ENCODE results near the gene ANO2.

The ANO2 gene

GRCh38 chr12:5916785-5917290 is 28.2 kb downstream of the ANO2 start:
- no peak for DNase-seq (ENCODE audit: low read depth in 2 of 2)

GRCh38 chr12:5915511-5915910 is 29.5 kb downstream of the ANO2 start:
- DNase-seq (ENCODE audit: low read depth in 2 of 2): no peak

DNA sequence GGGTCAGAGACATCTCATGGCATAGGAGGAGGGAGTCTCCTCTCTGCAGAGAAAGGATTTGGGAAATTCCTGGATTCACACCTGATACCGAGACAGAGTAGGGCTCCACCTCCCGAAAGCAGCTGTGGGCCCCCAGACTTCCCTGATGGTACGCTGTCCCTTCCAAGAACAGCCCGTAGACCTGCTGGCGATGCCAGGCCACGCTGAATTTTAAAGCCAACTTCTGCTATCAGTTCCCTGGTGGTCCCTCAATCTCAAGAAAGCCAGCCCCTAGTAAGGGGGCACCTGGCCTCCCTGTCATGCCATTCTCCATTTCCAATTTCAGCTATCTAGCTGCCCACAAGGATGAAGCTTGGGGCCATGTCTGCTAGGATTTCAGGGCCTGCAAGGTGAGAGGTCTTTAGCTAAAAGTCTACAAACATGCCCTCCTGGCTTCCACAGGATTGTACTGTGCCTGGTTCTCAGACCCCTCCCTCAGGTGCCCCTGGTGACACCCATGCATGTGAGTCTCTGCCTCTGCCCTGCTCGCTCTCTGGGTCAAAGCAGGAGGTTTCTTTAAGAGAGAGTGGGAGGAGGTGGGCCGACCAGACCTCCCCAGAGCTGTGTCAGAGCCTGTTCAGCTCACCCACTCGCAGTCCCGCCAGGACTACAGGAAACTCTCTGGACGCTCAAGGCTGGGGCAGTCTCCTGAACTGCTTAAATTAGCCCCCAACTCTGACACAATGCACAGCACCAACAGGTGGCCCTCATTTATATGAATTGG is 30.5 kb downstream of the ANO2 start:
- DNase-seq (ENCODE audit: low read depth in 2 of 2): no peak

DNA sequence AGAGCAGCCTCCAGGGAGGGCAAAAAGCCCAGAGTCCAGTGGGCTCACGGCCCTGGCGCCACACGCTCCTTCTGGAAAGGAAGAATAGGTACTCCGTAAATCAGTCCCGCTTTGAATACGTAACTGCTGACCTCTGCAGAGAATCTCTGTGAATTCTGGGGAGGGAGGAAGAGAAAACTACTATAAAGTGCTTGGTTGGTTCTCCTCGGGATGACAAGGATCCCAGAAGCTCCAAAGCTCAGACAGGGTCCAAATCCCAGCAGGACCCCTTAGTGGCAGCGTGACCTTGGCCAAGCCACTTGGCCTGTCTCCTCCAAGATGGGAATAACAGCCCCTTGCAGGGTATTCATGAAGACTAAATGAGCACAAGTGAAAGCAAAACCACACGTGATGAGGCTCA is 31.7 kb downstream of the ANO2 start:
- no peak for DNase-seq (ENCODE audit: low read depth in 2 of 2)

- DNase-seq (ENCODE audit: low read depth in 2 of 2): no peak
Observed at GRCh38 chr12:5912437-5913334, 32.4 kb downstream of the ANO2 start.

DNA sequence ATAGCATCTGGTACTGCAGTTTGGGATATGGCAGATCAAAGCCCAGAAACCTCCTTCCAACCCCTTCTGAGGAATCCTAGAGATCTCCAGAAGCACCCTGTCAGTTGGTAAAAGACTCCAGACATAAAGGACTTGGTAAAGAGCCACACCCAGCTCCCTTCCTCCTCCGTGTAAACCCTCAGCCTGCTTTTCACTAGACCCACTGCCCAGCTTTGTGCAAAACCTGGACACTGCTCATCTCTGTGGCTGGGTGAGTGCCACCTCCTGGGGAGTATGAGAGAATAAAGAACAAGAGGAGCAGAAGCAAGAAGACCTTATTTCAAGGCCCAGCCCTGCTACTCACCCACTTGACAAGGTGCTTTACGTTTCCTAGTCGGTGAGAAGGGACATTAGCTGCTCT is 33.0 kb downstream of the ANO2 start:
- no peak for DNase-seq (ENCODE audit: low read depth in 2 of 2)

DNA sequence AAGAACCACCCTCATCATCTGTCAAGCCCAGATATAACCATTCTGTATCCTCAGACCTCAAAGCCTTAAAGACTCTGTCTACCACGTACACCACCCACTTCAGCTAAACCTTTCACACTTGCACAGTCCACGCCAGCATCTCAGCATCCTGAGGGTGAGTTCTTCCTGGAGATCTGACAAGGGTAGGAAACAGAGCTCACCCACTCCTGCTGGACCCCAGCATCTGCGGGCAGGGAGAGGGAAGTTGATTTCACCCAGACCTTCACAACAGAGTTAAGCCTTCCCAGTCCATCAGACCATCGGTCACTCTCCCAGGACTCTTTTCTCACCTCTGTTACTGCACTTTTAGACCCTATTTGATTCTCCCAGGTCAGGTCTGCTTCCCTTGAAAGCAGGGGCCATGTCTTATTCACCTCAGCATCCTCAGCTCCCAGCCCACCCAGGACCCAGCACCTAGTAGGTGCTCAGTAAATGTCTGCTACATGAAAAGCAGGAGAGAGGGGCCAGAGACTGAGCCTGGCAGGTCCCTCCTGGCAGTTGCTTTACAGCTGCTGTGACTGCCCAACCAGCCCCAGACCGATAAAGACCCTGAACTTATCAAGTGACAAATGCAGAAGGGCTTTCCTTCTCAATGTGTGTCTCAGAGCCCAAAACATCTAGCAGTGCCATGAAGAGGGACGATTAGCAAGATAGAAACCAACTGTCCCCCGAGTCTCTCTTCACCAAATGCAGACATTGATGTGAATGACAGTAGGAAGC is 34.1 kb downstream of the ANO2 start:
- no peak for DNase-seq (ENCODE audit: low read depth in 2 of 2)

GRCh38 chr12:5909560-5909959 is 35.5 kb downstream of the ANO2 start:
- DNase-seq (ENCODE audit: low read depth in 2 of 2): no peak

DNA sequence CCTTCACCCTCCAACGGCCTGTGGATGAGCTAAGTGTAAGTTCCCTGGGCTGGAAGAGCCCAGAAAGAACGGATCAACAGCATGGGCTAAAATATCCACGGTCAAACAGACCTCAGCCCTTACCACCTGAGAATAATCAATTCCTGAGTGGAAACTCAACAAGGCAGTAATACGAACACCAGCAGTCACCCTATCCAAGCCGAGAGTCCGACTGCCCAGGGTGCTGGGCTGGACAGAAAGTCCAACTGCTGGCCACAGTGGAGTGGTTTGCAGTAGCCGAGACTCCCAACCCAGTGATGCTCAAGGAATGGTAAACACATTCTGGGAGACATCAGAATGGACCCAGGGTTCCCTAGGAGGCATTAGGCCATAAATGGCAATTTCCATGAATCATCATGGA is 36.8 kb downstream of the ANO2 start:
- DNase-seq (ENCODE audit: low read depth in 2 of 2): no peak

GRCh38 chr12:5907807-5908206 is 37.3 kb downstream of the ANO2 start:
- DNase-seq (ENCODE audit: low read depth in 2 of 2): no peak

- DNase-seq (ENCODE audit: low read depth in 2 of 2): no peak
Observed at GRCh38 chr12:5905757-5906156, 39.3 kb downstream of the ANO2 start.

- DNase-seq (ENCODE audit: low read depth in 2 of 2): no peak
Observed at GRCh38 chr12:5904969-5905368, 40.1 kb downstream of the ANO2 start.

DNA sequence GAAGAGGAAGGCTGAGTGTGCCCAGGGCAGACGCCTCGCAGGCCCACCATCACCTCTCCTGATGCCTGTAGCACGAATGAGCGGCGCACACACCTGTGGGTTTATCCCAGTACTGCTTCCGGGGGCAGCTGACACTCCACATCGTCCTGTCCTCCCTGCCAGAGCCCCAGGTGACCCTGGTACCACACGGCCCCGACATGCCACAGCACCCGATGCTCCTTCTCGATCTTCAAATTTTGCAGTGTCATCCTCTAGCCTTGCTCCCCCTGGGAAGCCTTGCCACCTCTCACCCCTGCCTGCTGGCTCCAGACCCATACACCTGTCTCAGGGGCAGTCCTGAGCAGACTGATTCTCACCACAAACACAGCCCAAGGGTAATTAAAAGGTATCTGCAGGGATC is 40.6 kb downstream of the ANO2 start:
- DNase-seq (ENCODE audit: low read depth in 2 of 2): no peak

DNA sequence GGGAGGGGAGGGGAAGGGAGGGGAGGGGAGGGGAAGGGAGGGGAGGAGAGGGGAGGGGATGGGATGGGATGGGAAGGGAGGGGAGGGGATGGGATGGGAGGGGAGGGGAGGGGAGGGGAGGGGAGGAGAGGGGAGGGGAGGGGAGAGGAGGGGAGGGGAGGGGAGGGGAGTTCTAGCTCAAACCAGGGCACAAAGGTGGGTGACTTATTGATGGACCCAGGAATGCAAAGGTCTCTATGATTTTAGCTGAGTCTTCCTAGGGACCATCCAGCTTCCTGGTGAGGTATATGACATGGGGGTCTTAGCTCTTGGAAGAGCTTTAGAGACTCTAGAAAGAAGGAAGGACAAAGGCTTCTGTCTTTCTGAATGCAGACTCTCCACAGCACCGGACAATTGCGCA is 42.3 kb downstream of the ANO2 start:
- no peak for DNase-seq (ENCODE audit: low read depth in 2 of 2)

DNA sequence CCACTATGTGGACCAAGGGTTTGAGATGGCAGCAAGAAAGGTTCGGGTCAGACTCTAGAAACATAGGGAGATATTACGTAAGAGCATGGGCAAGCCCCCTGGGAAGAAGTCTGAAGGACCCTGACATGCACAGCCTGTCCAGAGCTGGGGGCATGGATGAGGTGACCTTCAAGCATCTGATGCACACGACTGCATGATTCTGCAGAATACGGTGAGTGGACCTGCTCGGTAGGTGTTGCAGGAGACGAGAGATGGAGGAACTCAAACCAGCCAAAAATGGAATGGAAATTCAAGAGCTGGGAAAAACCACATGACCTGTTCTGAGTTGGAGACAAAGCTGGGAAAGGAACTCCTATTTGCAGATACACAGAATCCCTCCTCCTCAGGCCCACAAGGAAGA is 43.6 kb downstream of the ANO2 start:
- DNase-seq (ENCODE audit: low read depth in 2 of 2): no peak

DNA sequence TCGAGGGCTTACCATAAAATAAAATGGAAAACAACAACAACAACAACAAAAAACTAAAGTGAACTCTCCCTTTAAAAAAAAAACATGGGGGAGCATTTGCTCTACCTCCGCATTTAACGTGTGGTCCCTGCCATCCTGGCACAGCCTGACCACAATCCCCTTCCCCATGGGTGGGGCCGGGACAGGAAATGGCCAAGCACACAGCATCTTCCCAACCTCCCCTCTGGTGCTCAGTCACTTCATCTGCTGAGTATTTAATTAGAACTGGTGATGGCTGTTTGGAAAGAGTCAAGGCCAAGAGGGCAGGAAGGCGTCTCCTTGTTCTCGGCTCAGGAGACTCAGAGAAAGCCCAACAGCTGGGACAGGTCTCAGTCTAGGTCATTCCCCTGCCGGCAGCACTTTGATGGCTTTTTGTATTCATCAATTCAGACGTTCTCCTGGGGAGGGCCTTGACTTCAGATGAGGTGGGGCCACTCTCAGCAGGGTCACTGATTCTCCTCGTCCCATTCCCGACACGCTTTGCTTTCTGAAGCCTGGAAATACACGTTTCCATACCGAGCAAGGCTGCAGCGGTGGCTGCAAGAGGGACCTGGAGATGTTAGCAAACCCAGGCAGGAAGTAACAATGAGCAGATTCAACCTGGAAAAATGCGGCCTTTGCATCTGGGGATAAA is 44.4 kb downstream of the ANO2 start:
- DNase-seq (ENCODE audit: low read depth in 2 of 2): no peak

GRCh38 chr12:5900076-5900475 is 45.0 kb downstream of the ANO2 start:
- DNase-seq (ENCODE audit: low read depth in 2 of 2): no peak

DNA sequence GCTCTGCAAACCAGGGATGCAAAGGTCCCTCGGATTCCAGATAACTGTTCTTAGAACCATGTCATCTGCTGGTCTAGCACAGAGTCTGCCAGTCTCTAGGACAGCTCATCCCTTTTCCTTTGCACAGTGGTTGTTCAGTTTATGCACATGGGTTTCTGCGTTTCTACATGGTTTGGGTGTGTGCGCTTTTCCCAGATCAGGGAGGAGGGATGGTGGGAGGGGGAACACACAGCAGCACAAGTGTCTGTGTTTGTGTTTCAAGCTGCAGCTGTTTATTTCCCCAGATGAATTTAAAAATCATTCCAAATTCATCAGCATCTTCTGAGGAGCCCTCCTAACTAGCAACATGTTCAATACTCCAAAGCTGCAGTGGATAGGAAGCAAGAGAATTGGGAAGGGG is 45.4 kb downstream of the ANO2 start:
- no peak for DNase-seq (ENCODE audit: low read depth in 2 of 2)

DNA sequence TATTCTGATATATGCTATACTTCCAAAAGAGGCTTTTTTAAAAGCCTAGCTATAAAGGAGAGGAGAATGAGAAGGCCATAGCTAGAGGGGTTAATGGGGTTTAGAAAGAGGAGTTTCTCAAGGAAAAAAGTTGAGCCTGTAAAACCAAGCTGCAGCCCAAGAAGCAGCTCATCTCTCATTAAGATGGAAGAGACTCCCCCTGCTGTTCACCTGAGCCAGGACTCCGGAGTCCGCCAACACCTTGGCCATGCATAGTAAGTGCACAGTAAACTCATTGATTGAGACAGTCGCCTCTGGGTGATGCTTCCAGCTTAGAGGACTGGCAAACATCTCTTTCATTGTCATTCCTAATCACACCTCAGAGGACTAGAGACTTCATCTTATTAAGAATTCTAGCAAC is 46.2 kb downstream of the ANO2 start:
- no peak for DNase-seq (ENCODE audit: low read depth in 2 of 2)

DNA sequence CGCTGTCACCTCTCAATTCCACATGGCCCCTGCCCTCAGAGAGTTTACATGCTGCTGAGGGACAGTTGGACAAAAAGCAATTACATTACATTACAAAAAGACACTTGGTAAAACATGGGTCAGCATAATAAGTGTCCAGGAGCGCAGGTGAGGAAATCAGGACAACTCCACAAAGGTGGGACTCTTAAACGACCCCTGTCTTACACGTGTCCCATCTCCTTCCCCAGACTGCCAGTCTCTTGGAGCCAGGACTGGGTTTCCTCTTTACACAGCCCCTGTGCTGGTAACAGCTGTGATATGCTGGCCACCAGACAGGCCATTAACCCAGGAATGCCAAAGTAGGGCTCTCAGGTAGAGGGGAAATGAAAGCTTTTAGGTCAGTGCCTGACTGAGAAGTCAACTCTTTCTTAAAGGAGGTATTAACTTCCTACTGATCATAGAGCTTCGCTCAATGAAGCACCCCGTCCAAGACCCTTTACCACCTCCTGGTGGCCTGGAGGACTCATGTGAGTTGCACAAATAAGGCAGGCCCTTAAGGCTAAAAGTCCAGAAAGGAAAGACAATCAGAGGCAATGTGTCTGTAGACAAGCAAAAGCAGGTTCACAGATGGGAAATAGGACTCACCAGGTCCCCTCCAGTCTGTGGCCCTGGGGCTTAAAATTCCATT is 55.5 kb downstream of the ANO2 start:
- DNase-seq (ENCODE audit: low read depth in 2 of 2): no peak

GRCh38 chr12:5888816-5889315 is 56.2 kb downstream of the ANO2 start:
- no peak for DNase-seq (ENCODE audit: low read depth in 2 of 2)
